ENCODE measurements around the gene MLX. TPM values are rescaled to one million over a fixed set of nuclear protein-coding genes. Genes with fewer than 3 reads are reported as not detected.
A peak's percentile ranks its signal among the peaks of the same experiment; 100 is the strongest.
"Not testable (repeated sequence)": the region's sequence is repeated elsewhere in the genome, so short reads cannot be mapped to it uniquely, and the experiment has no call there.

MLX gene
- total RNA-seq, 2 experiments from 2014 or later: 38.4 to 39.7 TPM

DNA sequence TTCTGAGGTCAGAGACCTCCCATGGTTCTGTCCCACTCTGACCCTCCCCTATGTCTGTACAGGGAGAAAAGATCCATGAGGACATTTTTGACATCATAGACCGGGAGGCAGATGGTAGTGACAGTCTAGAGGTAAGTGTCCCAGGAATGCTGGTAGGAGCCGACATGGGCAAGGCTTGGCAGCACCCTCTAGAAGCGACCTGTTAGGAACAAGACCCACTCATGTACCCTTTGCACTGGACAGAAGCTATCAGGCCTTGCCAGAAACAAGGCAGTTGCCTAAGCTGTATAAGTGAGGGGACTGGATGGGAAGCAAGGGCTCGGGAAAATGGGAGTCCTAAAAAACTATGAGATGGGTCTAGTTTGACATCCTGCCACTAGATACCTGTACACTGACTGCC lies 45.1 kb downstream of the MLX start:
- peaks cover 15% of the 10 kb centered on the region for H3K4me1 Mint-ChIP-seq (ENCODE audit: low read depth)
- no peaks in the 10 kb centered on the region for H3K9me3 Mint-ChIP-seq
- CTCF ChIA-PET: interaction anchor here (1.0 to 1.9 kb wide), 2 partner anchors 34 to 67 kb away, joined by 4 to 8 read pairs; partner anchors contain the start of gene PSMC3IP
- H3K27ac Mint-ChIP-seq: no peak overlapping the region
- POLR2A ChIA-PET: no interaction called here
- no peak overlapping the region for H3K4me3 Mint-ChIP-seq
- DNase-seq: no peak
- intact Hi-C loops (cut with micrococcal nuclease): no loop called here
- peaks cover 41% of the 10 kb centered on the region for H3K36me3 Mint-ChIP-seq
- no peaks in the 10 kb centered on the region for H3K27me3 Mint-ChIP-seq

DNA sequence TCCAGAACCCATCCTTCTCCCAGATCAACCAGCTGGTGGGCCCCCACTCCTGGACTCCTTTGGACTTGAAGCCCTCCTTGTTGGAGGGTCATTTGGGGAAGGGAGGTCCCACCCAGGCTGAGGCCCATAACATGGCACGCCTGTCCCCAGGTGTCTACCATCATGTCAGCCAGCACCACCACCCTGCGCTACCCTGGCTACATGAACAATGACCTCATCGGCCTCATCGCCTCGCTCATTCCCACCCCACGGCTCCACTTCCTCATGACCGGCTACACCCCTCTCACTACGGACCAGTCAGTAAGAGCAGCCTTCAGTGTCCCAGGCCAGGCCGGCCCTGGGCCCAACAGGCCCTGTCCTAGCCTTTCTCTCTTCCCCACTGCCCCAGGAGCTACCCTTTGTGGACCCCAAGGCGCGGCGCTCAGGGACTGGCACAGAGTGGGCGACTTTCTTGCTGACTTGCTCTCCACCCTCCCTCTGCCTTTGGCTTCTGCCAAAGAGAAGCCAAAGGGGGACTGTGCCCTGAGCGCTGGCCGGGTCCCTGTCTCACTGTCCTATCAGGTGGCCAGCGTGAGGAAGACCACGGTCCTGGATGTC lies 46.9 kb downstream of the MLX start:
- Mint-ChIP-seq H3K9me3 (no peaks in the 10 kb centered on the region), H3K36me3 (peaks cover 41% of the 10 kb centered on the region), H3K4me1 (ENCODE audit: low read depth) (peaks cover 9% of the 10 kb centered on the region), H3K27ac (no peak overlapping the region), H3K4me3 (no peak overlapping the region), H3K27me3 (no peaks in the 10 kb centered on the region)
- CTCF ChIA-PET: interaction anchor here (0.8 kb wide), 1 partner anchor 35 kb away, joined by 4 read pairs; no protein-coding TSS in a partner anchor
- intact Hi-C loops (cut with micrococcal nuclease): no loop called here
- POLR2A ChIA-PET: interaction anchor here (0.7 kb wide), 2 partner anchors 15 to 272 kb away, joined by 3 to 4 read pairs; no protein-coding TSS in a partner anchor
- no peak for DNase-seq

DNA sequence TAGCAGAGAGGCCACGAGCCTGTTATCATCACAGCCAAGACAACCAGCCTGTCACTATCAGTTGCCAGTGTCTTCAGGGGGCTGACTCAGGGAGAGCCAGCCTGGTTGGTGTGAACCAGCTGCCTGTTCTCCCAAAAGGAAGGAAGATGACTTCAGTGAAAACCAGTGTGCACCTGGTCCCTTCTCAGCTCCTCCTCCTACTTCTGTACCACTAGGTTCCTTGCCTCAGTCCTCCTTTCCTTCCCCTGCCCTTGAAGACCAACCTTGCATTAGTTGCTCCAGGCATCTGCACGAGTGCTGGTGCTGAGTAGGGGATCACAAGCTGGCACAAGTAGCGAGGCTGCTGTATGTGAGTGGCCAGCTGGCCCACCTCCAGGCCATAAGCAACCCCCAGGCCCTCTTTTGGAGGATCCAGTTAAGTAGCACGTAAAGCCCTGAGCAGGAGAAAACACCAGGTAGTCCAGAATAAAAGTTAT lies 51.1 kb downstream of the MLX start:
- POLR2A ChIA-PET: interaction anchor here (0.6 to 0.8 kb wide), 2 partner anchors 9 to 39 kb away, joined by 4 to 5 read pairs; no protein-coding TSS in a partner anchor
- CTCF ChIA-PET: interaction anchor here (2.3 kb wide), 1 partner anchor 40 kb away, joined by 8 read pairs; the partner anchor contains the start of gene PSMC3IP
- intact Hi-C loops (cut with micrococcal nuclease): no loop called here

DNA sequence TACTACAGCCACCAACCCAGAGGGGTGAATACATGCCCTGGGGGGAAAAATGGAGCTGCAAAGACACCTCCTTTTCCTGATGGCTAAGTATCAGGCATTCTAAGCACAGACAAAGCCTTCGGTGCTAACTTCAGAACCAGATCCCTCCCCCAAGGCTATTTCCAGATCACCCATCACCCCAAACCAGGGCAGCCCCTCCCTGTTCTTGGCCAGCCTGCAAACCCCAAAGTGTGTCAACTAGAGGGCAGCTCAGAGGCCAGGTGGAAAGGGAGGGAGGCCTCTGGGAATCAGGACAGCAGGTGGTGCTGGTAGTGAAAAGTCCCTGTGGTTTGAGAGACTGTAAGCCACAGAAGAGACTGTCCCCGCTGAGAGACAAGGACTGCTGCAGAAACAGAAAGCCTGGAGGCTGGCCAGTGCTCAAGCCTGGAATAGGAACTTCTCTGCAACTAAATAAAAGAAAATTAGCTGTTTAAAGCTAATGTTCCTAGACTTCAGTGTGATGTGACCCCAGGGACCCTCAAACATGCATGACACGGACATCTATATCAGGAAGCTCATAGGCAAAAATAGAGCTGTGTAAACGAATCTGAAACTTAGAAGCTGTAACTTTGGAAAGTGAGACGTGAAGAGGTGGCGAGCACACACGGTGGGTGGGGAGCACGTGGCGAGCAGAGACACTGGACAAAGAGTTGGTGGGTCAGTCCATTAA lies 51.7 kb downstream of the MLX start:
- intact Hi-C loops (cut with micrococcal nuclease): no loop called here
- Mint-ChIP-seq H3K27me3 (no peaks in the 10 kb centered on the region), H3K36me3 (peaks cover 22% of the 10 kb centered on the region), H3K4me1 (ENCODE audit: low read depth) (peaks cover 4% of the 10 kb centered on the region), H3K27ac (no peak overlapping the region), H3K4me3 (no peak overlapping the region), H3K9me3 (no peaks in the 10 kb centered on the region)
- POLR2A ChIA-PET: interaction anchor here (0.8 to 0.9 kb wide), 2 partner anchors 9 to 40 kb away, joined by 5 read pairs; partner anchors contain the start of genes RETREG3 and TUBG1
- DNase-seq: peak; percentile 16
- CTCF ChIA-PET: interaction anchor here (0.5 to 2.3 kb wide), 2 partner anchors 40 to 319 kb away, joined by 3 to 8 read pairs; partner anchors contain the start of gene PSMC3IP

More for the DNA sequence above, 51.1 kb downstream of the MLX start:
- no peaks in the 10 kb centered on the region for H3K9me3 Mint-ChIP-seq
- no peak for DNase-seq
- peaks cover 4% of the 10 kb centered on the region for H3K4me1 Mint-ChIP-seq (ENCODE audit: low read depth)
- H3K27me3 Mint-ChIP-seq: no peaks in the 10 kb centered on the region
- no peak overlapping the region for H3K4me3 Mint-ChIP-seq
- H3K36me3 Mint-ChIP-seq: peaks cover 26% of the 10 kb centered on the region
- no peak overlapping the region for H3K27ac Mint-ChIP-seq

DNA sequence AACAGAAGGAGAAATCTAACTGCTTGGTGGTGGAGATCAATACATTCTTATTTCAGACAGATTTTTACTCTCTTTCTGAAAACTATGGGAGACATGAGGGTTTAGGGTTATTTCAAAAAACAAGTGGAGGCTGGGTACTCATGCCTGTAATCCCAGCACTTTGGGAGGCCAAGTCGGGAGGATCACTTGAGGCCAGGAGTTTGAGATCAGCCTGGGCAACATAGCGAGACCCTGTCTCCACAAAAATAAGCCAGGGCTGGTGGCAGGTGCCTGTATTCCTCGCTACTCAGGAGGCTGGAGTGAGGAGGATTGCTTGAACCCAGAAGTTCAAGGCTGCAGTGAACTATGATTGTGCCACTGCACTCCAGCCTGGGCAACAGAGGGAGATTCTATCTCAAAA lies 55.1 kb downstream of the MLX start:
- H3K27me3 Mint-ChIP-seq; H3K36me3 Mint-ChIP-seq; CTCF ChIA-PET; intact Hi-C loops (cut with micrococcal nuclease); H3K27ac Mint-ChIP-seq; DNase-seq; H3K4me3 Mint-ChIP-seq; H3K9me3 Mint-ChIP-seq; H3K4me1 Mint-ChIP-seq (ENCODE audit: low read depth); POLR2A ChIA-PET: not testable (repeated sequence)

Other genes with a start within 250 kb of the MLX start
- gene STAT3, start 178.7 kb upstream of the MLX start, total RNA-seq: 100 to 1,000 TPM; 194 to 198 TPM
- 1 to 10 TPM; 2.5 to 2.9 TPM for gene CAVIN1, start 143.8 kb upstream of the MLX start, total RNA-seq
- 10 to 100 TPM; 12.0 to 13.2 TPM for gene ATP6V0A1, start 108.2 kb upstream of the MLX start, total RNA-seq
- 10 to 100 TPM; 12.2 to 13.9 TPM for gene NAGLU, start 30.9 kb upstream of the MLX start, total RNA-seq
- gene HSD17B1, start 14.2 kb upstream of the MLX start, total RNA-seq: under 1 TPM; 0.44 to 0.52 TPM
- gene COASY, start 5.0 kb upstream of the MLX start, total RNA-seq: 100 to 1,000 TPM in 1 of 2 experiments, 10 to 100 TPM in 1; 92.8 to 103 TPM
- gene PSMC3IP, start 10.6 kb downstream of the MLX start, total RNA-seq: 10 to 100 TPM; 26.4 to 29.4 TPM
- 10 to 100 TPM; 33.7 to 35.3 TPM for gene RETREG3, start 42.3 kb downstream of the MLX start, total RNA-seq
- 100 to 1,000 TPM in 1 of 2 experiments, 10 to 100 TPM in 1; 92.6 to 101 TPM for gene TUBG1, start 42.6 kb downstream of the MLX start, total RNA-seq
- gene TUBG2, start 92.2 kb downstream of the MLX start, total RNA-seq: 10 to 100 TPM in 1 of 2 experiments, 1 to 10 TPM in 1; 9.3 to 10.1 TPM
- gene PLEKHH3, start 109.9 kb downstream of the MLX start, total RNA-seq: 1 to 10 TPM; 1.1 to 1.2 TPM
- under 1 TPM; 0.38 to 0.65 TPM for gene CCR10, start 114.7 kb downstream of the MLX start, total RNA-seq
- 1 to 10 TPM; 1.8 to 1.9 TPM for gene CNTNAP1, start 115.4 kb downstream of the MLX start, total RNA-seq
- 10 to 100 TPM; 29.7 to 33.9 TPM for gene EZH1, start 177.9 kb downstream of the MLX start, total RNA-seq
- not detected for gene RAMP2, start 194.1 kb downstream of the MLX start, total RNA-seq
- 10 to 100 TPM; 57.5 to 58.6 TPM for gene VPS25, start 206.3 kb downstream of the MLX start, total RNA-seq
- under 1 TPM; 0.10 to 0.15 TPM for gene WNK4, start 213.5 kb downstream of the MLX start, total RNA-seq
- 10 to 100 TPM; 31.8 to 36.6 TPM for gene COA3, start 231.6 kb downstream of the MLX start, total RNA-seq
- not detected for gene CNTD1, start 231.8 kb downstream of the MLX start, total RNA-seq

Measured in activated CD4-positive, alpha-beta memory T cell treated with anti-CD3 and anti-CD28 coated beads for 36 hours (primary cell).